Measurements from ENCODE around the gene CASQ2.
"Not testable (repeated sequence)": the region's sequence is repeated elsewhere in the genome, so short reads cannot be mapped to it uniquely, and the experiment has no call there.

Gene CASQ2

GRCh38 chr1:115780655-115781054, 12.1 kb upstream of the CASQ2 start:
- not testable (repeated sequence) for DNase-seq (ENCODE audit: low read depth)

GRCh38 chr1:115779075-115779474, 10.6 kb upstream of the CASQ2 start:
- DNase-seq (ENCODE audit: low read depth): not testable (repeated sequence)

GRCh38 chr1:115771847-115772457, 3.4 kb upstream of the CASQ2 start:
- no peak for DNase-seq (ENCODE audit: low read depth)

GRCh38 chr1:115771094-115771846, 2.8 kb upstream of the CASQ2 start:
- no peak for DNase-seq (ENCODE audit: low read depth)

GRCh38 chr1:115767403-115767802, 1.1 kb downstream of the CASQ2 start:
- no peak for DNase-seq (ENCODE audit: low read depth)

- DNase-seq (ENCODE audit: low read depth): no peak
Measured at GRCh38 chr1:115765091-115765490, 3.4 kb downstream of the CASQ2 start.

- no peak for DNase-seq (ENCODE audit: low read depth)
Measured at GRCh38 chr1:115764541-115764940, 4.0 kb downstream of the CASQ2 start.

- DNase-seq (ENCODE audit: low read depth): no peak
Measured at GRCh38 chr1:115762779-115763178, 5.7 kb downstream of the CASQ2 start.

GRCh38 chr1:115761601-115762302, 6.8 kb downstream of the CASQ2 start:
- no peak for DNase-seq (ENCODE audit: low read depth)

- DNase-seq (ENCODE audit: low read depth): no peak
Measured at GRCh38 chr1:115757856-115758255, 10.7 kb downstream of the CASQ2 start.

- DNase-seq (ENCODE audit: low read depth): no peak
Measured at GRCh38 chr1:115757326-115757725, 11.2 kb downstream of the CASQ2 start.

- DNase-seq (ENCODE audit: low read depth): no peak
Measured at GRCh38 chr1:115755456-115756370, 12.8 kb downstream of the CASQ2 start.

GRCh38 chr1:115753830-115754229, 14.7 kb downstream of the CASQ2 start:
- DNase-seq (ENCODE audit: low read depth): no peak

- no peak for DNase-seq (ENCODE audit: low read depth)
Measured at GRCh38 chr1:115753361-115753760, 15.2 kb downstream of the CASQ2 start.

- no peak for DNase-seq (ENCODE audit: low read depth)
Measured at GRCh38 chr1:115748401-115749150, 19.9 kb downstream of the CASQ2 start.

GRCh38 chr1:115746021-115746690, 22.4 kb downstream of the CASQ2 start:
- DNase-seq (ENCODE audit: low read depth): no peak

GRCh38 chr1:115744646-115745275, 23.8 kb downstream of the CASQ2 start:
- no peak for DNase-seq (ENCODE audit: low read depth)

- DNase-seq (ENCODE audit: low read depth): no peak
Measured at GRCh38 chr1:115740811-115741210, 27.7 kb downstream of the CASQ2 start.

- DNase-seq (ENCODE audit: low read depth): no peak
Measured at GRCh38 chr1:115732316-115732715, 36.2 kb downstream of the CASQ2 start.

- no peak for DNase-seq (ENCODE audit: low read depth)
Measured at GRCh38 chr1:115729756-115730155, 38.8 kb downstream of the CASQ2 start.
